CD4-positive, alpha-beta T cell treated with Interleukin-1 beta for 1 hour (primary cell): ENCODE data around the gene SERINC2.
"Not testable (repeated sequence)": the region's sequence is repeated elsewhere in the genome, so short reads cannot be mapped to it uniquely, and the experiment has no call there.

ENCODE experiments used
- DNase-seq, 2 donors: peaks; one replicate each; pipeline ENCODE4 v3.0.0-alpha.2; 2020 to 2022

The SERINC2 gene

GRCh38 chr1:31472673-31473072, 59.7 kb downstream of the SERINC2 start:
- DNase-seq = not testable (repeated sequence)

- not testable (repeated sequence) for DNase-seq
Measured at GRCh38 chr1:31473508-31473907, 60.5 kb downstream of the SERINC2 start.

DNA sequence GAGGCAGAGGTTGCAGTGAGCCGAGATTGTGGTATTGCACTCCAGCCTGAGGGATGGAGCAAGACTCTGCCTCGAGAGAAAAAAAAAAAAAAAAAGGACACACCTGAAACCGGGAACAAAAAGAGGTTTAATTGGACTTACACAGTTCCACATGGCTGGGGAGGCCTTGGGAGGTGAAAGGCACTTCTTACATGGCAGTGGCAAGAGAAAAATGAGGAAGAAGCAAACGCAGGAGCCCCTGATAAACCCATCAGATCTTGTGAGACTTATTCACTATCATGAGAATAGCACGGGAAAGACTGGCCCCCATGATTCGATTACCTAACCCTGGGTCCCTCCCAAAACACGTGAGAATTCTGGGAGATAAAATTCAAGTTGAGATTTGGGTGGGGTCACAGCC, 61.6 kb downstream of the SERINC2 start:
- not testable (repeated sequence) for DNase-seq

GRCh38 chr1:31476891-31477846, 64.2 kb downstream of the SERINC2 start:
- no peak for DNase-seq

- no peak for DNase-seq
Measured at GRCh38 chr1:31478167-31478566, 65.2 kb downstream of the SERINC2 start.

- DNase-seq = no peak
Measured at GRCh38 chr1:31479811-31480210, 66.8 kb downstream of the SERINC2 start.

GRCh38 chr1:31480426-31480825, 67.4 kb downstream of the SERINC2 start:
- DNase-seq = not testable (repeated sequence)

DNA sequence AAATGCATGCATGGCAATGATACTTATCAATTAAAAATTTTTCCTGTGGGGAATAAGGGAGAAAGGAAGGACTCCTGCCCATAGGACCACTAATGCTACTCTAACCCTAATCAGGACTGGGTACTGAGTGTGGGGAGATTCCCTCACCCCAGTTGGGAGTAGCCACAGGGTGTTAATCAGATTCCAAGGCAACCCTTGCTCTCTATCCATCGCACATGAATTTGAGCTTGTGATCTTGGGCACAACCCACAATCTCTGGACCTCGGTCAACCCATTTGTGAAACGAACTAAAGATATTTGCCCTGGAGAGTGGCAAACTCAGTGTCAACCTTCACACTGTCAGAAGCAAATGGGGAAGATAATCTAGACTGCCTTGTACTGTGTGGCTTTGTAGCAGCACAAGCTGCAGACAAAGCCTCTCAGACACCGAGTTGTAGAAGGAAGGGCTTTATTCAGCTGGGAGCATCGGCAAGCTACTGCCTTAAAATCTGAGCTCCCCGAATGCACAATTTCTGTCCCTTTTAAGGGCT, 69.5 kb downstream of the SERINC2 start:
- DNase-seq = no peak

- peak; percentile 10 to 67 for DNase-seq
Measured at GRCh38 chr1:31483012-31483946, 70.3 kb downstream of the SERINC2 start.
